HCT116 (cell line): ENCODE data around the gene SUZ12. TPM values are rescaled to one million over a fixed set of nuclear protein-coding genes. Genes with fewer than 3 reads are reported as not detected.
A peak's percentile ranks its signal among the peaks of the same experiment; 100 is the strongest.

Experiments used
- ATAC-seq: fragments of 200-7000 bp; cut with Tn5 transposase; 2 replicates; pipeline ENCODE4 v1.9.1; 2020; ENCODE audit warnings: mild to moderate bottlenecking, moderate library complexity
- BruUV-seq: library from RNA; stranded (reverse); fragments of 400-500 nt; replicated peaks from 2 replicates; lab custom pipeline; 2021; lab: Mats Ljungman, UMichigan
- CTCF ChIA-PET: fragments of 300-600 bp; sonication (Branson Sonifier 250); formaldehyde crosslinking; loops from one replicate; lab custom pipeline; 2021; ENCODE audit warnings: antibody characterized with exemption; lab: Charles Lee
- POLR2A ChIA-PET: fragments of 300-600, 350-600 bp; sonication (Branson Sonifier 250); formaldehyde crosslinking; loops from one replicate; lab custom pipeline; 2021; ENCODE audit warnings: antibody characterized with exemption; lab: Charles Lee
- RAD21 ChIA-PET, 2 experiments: fragments of 300-600 bp; sonication (Branson Sonifier 250); formaldehyde crosslinking; loops; one replicate each; lab custom pipeline; 2023; ENCODE audit warnings: low total read pairs in 2 of 2; ENCODE audit not compliant: uncharacterized antibody in 2 of 2, unreplicated experiment in 2 of 2, low non-redundant PET in 1 of 2; lab: Charles Lee
- DNase-seq: peaks from one replicate; pipeline ENCODE4 v3.0.0-alpha.2; 2010; ENCODE audit warnings: low read depth, low spot score
- H2AFZ ChIP-seq: fragments of 200-600 bp; shearing (Covaris generic), sonication (generic); 2 replicates; pipeline ENCODE4 v1.6.1; 2017; ENCODE audit warnings: low read depth, mixed run types, mixed read lengths, antibody characterized with exemption, low read length; ENCODE audit not compliant: poor library complexity, severe bottlenecking
- H3K27ac ChIP-seq: 2 replicates; pipeline ENCODE4 v1.5.1; 2012; ENCODE audit warnings: low read depth, low read length
- H3K27me3 ChIP-seq: fragments of 200-600 bp; sonication (generic); 2 replicates; pipeline ENCODE4 v1.6.1; 2016; ENCODE audit warnings: mixed run types, low read length, mixed read lengths; ENCODE audit not compliant: insufficient read depth
- H3K36me3 ChIP-seq, 2 experiments: fragments of 200-500 bp in 1 of 2; fragments of 200-600 bp in 1 of 2; sonication (Bioruptor generic) in 1 of 2; sonication (generic) in 1 of 2; 2 replicates each; pipeline versions ENCODE4 v1.5.1 to v1.6.1; 2014 to 2016; ENCODE audit warnings: low read length in 2 of 2, inconsistent platforms in 1 of 2, mixed read lengths in 1 of 2, mixed run types in 1 of 2; ENCODE audit not compliant: insufficient read depth in 2 of 2, control insufficient read depth in 1 of 2
- H3K4me1 ChIP-seq, 2 experiments: fragments of 200-600 bp in 1 of 2; sonication (generic) in 1 of 2; 2 replicates each; pipeline versions ENCODE4 v1.5.1 to v1.6.1; 2012 to 2017; ENCODE audit warnings: low read length in 2 of 2, inconsistent platforms in 1 of 2, mild to moderate bottlenecking in 1 of 2, mixed read lengths in 1 of 2, mixed run types in 1 of 2, moderate library complexity in 1 of 2; ENCODE audit not compliant: insufficient read depth in 2 of 2, control insufficient read depth in 1 of 2
- H3K4me2 ChIP-seq: fragments of 200-600 bp; sonication (generic); 2 replicates; pipeline ENCODE4 v1.6.1; 2017; ENCODE audit warnings: mixed run types, low read length, mixed read lengths
- H3K4me3 ChIP-seq, 2 experiments: fragments of 200-600 bp in 1 of 2; sonication (generic) in 1 of 2; replicated peaks in 1 of 2; 2 replicates each; pipeline ENCODE4 v1.5.1; 2011 to 2016; ENCODE audit warnings: low read length in 2 of 2, control low read depth in 1 of 2, low read depth in 1 of 2, mild to moderate bottlenecking in 1 of 2, mixed read lengths in 1 of 2, mixed run types in 1 of 2
- H3K79me2 ChIP-seq: fragments of 200-600 bp; sonication (generic); 2 replicates; pipeline ENCODE4 v1.6.1; 2017; ENCODE audit warnings: mild to moderate bottlenecking, mixed run types, low read length, moderate library complexity, mixed read lengths; ENCODE audit not compliant: insufficient read depth
- H3K9ac ChIP-seq: fragments of 200-600 bp; sonication (generic); 2 replicates; pipeline ENCODE4 v1.6.1; 2016; ENCODE audit warnings: low read length, mixed read lengths
- H3K9me2 ChIP-seq: fragments of 200-600 bp; sonication (generic), shearing (Covaris generic); 2 replicates; pipeline ENCODE4 v1.6.1; 2017; ENCODE audit warnings: mixed run types, mild to moderate bottlenecking, moderate library complexity; ENCODE audit not compliant: insufficient read depth
- H3K9me3 ChIP-seq, 2 experiments: fragments of 200-500 bp in 1 of 2; fragments of 200-600 bp in 1 of 2; sonication (Bioruptor generic) in 1 of 2; sonication (generic) in 1 of 2; 2 replicates each; pipeline ENCODE4 v1.6.1; 2014 to 2017; ENCODE audit warnings: low read length in 2 of 2, mixed read lengths in 2 of 2, inconsistent platforms in 1 of 2, low read depth in 1 of 2, mild to moderate bottlenecking in 1 of 2, mixed run types in 1 of 2, moderate library complexity in 1 of 2; ENCODE audit not compliant: control insufficient read depth in 1 of 2, insufficient read depth in 1 of 2
- H4K20me1 ChIP-seq: fragments of 200-600 bp; sonication (generic), shearing (Covaris generic); 2 replicates; pipeline ENCODE4 v1.6.1; 2017; ENCODE audit warnings: mixed run types, mild to moderate bottlenecking, moderate library complexity; ENCODE audit not compliant: insufficient read depth
- CBX3 ChIP-seq: IDR thresholded peaks from 2 replicates; pipeline ENCODE4 v1.6.1; 2012; ENCODE audit warnings: low read depth
- CEBPB ChIP-seq: IDR thresholded peaks from 2 replicates; pipeline ENCODE4 v1.6.1; 2012; ENCODE audit warnings: low read depth
- CTCF ChIP-seq, 3 experiments: fragments of 200-600 bp in 1 of 3; sonication (generic) in 1 of 3; IDR thresholded peaks in 2 of 3; conservative IDR thresholded peaks in 1 of 3; 2 replicates each; pipeline ENCODE4 v1.5.1; 2012 to 2017; ENCODE audit warnings: low read depth in 2 of 3, low read length in 2 of 3, antibody characterized with exemption in 1 of 3, borderline replicate concordance in 1 of 3, control low read depth in 1 of 3, mild to moderate bottlenecking in 1 of 3, mixed read lengths in 1 of 3, mixed run types in 1 of 3, moderate library complexity in 1 of 3; ENCODE audit not compliant: insufficient read depth in 1 of 3
- EGR1 ChIP-seq: IDR thresholded peaks from 2 replicates; pipeline ENCODE4 v1.6.1; 2012; ENCODE audit warnings: low read depth
- ELF1 ChIP-seq: IDR thresholded peaks from 2 replicates; pipeline ENCODE4 v1.6.1; 2012; ENCODE audit warnings: low read depth, borderline replicate concordance
- EZH2 ChIP-seq: fragments of 200-600 bp; sonication (generic); IDR thresholded peaks from 2 replicates; pipeline ENCODE4 v1.6.1; 2017; ENCODE audit warnings: antibody characterized with exemption, mixed run types
- EZH2phosphoT487 ChIP-seq: fragments of 200-600 bp; IDR thresholded peaks from 2 replicates; pipeline ENCODE4 v1.6.1; 2018; ENCODE audit warnings: antibody characterized with exemption, borderline replicate concordance
- FOSL1 ChIP-seq: IDR thresholded peaks from 2 replicates; pipeline ENCODE4 v1.6.1; 2012; ENCODE audit warnings: low read depth
- POLR2A ChIP-seq: IDR thresholded peaks from 2 replicates; pipeline ENCODE4 v1.7.0; 2011; ENCODE audit warnings: borderline replicate concordance; ENCODE audit not compliant: insufficient read depth, insufficient read length; ENCODE audit errors: extremely low read depth
- POLR2AphosphoS5 ChIP-seq: IDR thresholded peaks from 2 replicates; pipeline ENCODE4 v1.6.1; 2011; ENCODE audit warnings: mild to moderate bottlenecking, low read depth, low read length, moderate library complexity
- RAD21 ChIP-seq: IDR thresholded peaks from 2 replicates; pipeline ENCODE4 v1.6.1; 2012; ENCODE audit warnings: low read depth, mild to moderate bottlenecking
- SRF ChIP-seq: IDR thresholded peaks from 2 replicates; pipeline ENCODE4 v1.6.1; 2012; ENCODE audit warnings: low read depth
- TCF7L2 ChIP-seq: IDR thresholded peaks from 2 replicates; pipeline ENCODE4 v1.7.0; 2011; ENCODE audit warnings: borderline replicate concordance, inconsistent platforms; ENCODE audit not compliant: insufficient read depth, insufficient read length; ENCODE audit errors: extremely low read depth
- ZBTB33 ChIP-seq: IDR thresholded peaks from 2 replicates; pipeline ENCODE4 v1.6.1; 2011; ENCODE audit warnings: mild to moderate bottlenecking, low read length, moderate library complexity; ENCODE audit not compliant: insufficient replicate concordance; ENCODE audit errors: extremely low read depth
- ZFX ChIP-seq: fragments of 450-650 bp; IDR thresholded peaks from 2 replicates; pipeline ENCODE4 v1.6.1; 2017
- ZNF274 ChIP-seq: fragments of 200-500 bp; sonication (Bioruptor generic); IDR thresholded peaks from 2 replicates; pipeline ENCODE4 v1.6.1; 2014; ENCODE audit warnings: mild to moderate bottlenecking, low read depth, low read length, inconsistent platforms
- intact Hi-C: fragments of 100-400 bp; cut with micrococcal nuclease; formaldehyde crosslinking; loops from 2 replicates; pipeline ENCODE4 v1.10.0; 2022
- total RNA-seq: library from RNA; stranded (reverse); gene quantifications from one replicate; pipeline ENCODE4 v1.2.1, GENCODE V29; 2021; ENCODE audit not compliant: unreplicated experiment

SUZ12 gene
- total RNA-seq, 1 experiment from 2014 or later, result 44.9 TPM

GRCh38 chr17:32007463-32008298 is 70.9 kb downstream of the SUZ12 start:
- ChIA-PET RAD21 (no interaction called here), CTCF (interaction anchor here (0.6 to 1.6 kb wide), 6 partner anchors 9 to 131 kb away, joined by 3 to 12 read pairs (median 4); no protein-coding TSS in a partner anchor), POLR2A (interaction anchor here (1.1 kb wide), 1 partner anchor 9 kb away, joined by 3 read pairs; no protein-coding TSS in a partner anchor)
- no peaks in the 10 kb centered on the region for H3K27me3 ChIP-seq
- peaks cover 23% of the 10 kb centered on the region for H3K79me2 ChIP-seq
- peaks cover 4 to 19% of the 10 kb centered on the region in 2 experiments for H3K4me1 ChIP-seq
- H3K9ac ChIP-seq, result peak overlapping the region; percentile 65
- H3K27ac ChIP-seq, result peak overlapping the region; percentile 63; the same call in 1 of the 2 replicates
- DNase-seq, result no peak
- TF ChIP-seq ELF1 (no peak), CBX3 (no peak), CEBPB (no peak), ZFX (peak; percentile 70), ZNF274 (no peak)
- H3K4me2 ChIP-seq, result peak overlapping the region; percentile 97
- H3K9me2 ChIP-seq, result no peaks in the 10 kb centered on the region
- H3K36me3 ChIP-seq, result no peaks in the 10 kb centered on the region
- peak; percentile 74 for ATAC-seq
- intact Hi-C loops, result no loop called here
- no peaks in the 10 kb centered on the region for H3K9me3 ChIP-seq
- H4K20me1 ChIP-seq, result no peaks in the 10 kb centered on the region; the same call in 1 of the 2 replicates
- BruUV-seq, result no TSS peak
- peak overlapping the region; percentile 74 for H3K4me3 ChIP-seq
- no peak overlapping the region for H2AFZ ChIP-seq

- Histone ChIP-seq H3K9me3 (no peaks in the 10 kb centered on the region), H3K27me3 (no peaks in the 10 kb centered on the region), H3K9me2 (no peaks in the 10 kb centered on the region), H3K4me2 (no peak overlapping the region), H3K79me2 (peaks cover 23% of the 10 kb centered on the region), H3K9ac (no peak overlapping the region), H3K4me3 (no peak overlapping the region), H2AFZ (no peak overlapping the region), H3K27ac (no peak overlapping the region), H3K36me3 (no peaks in the 10 kb centered on the region), H3K4me1 (peaks cover 4 to 19% of the 10 kb centered on the region in 2 experiments), H4K20me1 (no peaks in the 10 kb centered on the region; the same call in 1 of the 2 replicates)
- ChIA-PET CTCF (no interaction called here), RAD21 (no interaction called here), POLR2A (no interaction called here)
- BruUV-seq, result no TSS peak
- intact Hi-C loops, result no loop called here
- DNase-seq (no peak), ATAC-seq (no peak)
- TF ChIP-seq EZH2phosphoT487 (no peak), ZNF274 (no peak), ZBTB33 (no peak), TCF7L2 (no peak), EGR1 (no peak), ZFX (no peak), CBX3 (no peak), POLR2AphosphoS5 (no peak), CEBPB (no peak), FOSL1 (no peak), SRF (no peak), CTCF (IDR thresholded peaks at IDR 0.05 in 2 of 3, conservative IDR thresholded peaks at IDR 0.05 in 1 of 3; ENCODE audit: borderline replicate concordance in 1 of 3, insufficient read depth in 1 of 3, low read depth in 2 of 3, low read length in 2 of 3) (no peak), EZH2 (no peak), RAD21 (no peak), POLR2A (no peak)
Observed at GRCh38 chr17:32009262-32009542, 72.4 kb downstream of the SUZ12 start.
